Glutamatergic neuron (in vitro differentiated cells): Measurements from ENCODE around the gene ACOT11. TPM values are rescaled to one million over a fixed set of nuclear protein-coding genes. Genes with fewer than 3 reads are reported as not detected.
"Not testable (repeated sequence)": the region's sequence is repeated elsewhere in the genome, so short reads cannot be mapped to it uniquely, and the experiment has no call there.

Source experiments
- DNase-seq: peaks from one replicate; pipeline ENCODE4 v3.0.0; 2022
- H3K27ac Mint-ChIP-seq: one replicate; pipeline ENCODE4 v1.8.0; 2020; ENCODE audit warnings: mild to moderate bottlenecking, mixed read lengths, inconsistent platforms; ENCODE audit not compliant: unreplicated experiment
- H3K27me3 Mint-ChIP-seq: one replicate; pipeline ENCODE4 v1.8.0; 2020; ENCODE audit warnings: mild to moderate bottlenecking, moderate library complexity, mixed read lengths, inconsistent platforms; ENCODE audit not compliant: unreplicated experiment
- H3K36me3 Mint-ChIP-seq: one replicate; pipeline ENCODE4 v1.8.0; 2020; ENCODE audit warnings: mild to moderate bottlenecking, mixed read lengths, inconsistent platforms; ENCODE audit not compliant: unreplicated experiment
- H3K4me1 Mint-ChIP-seq: one replicate; pipeline ENCODE4 v1.8.0; 2020; ENCODE audit warnings: mild to moderate bottlenecking, low read depth, mixed read lengths, inconsistent platforms; ENCODE audit not compliant: unreplicated experiment
- H3K4me3 Mint-ChIP-seq: one replicate; pipeline ENCODE4 v1.8.0; 2020; ENCODE audit warnings: mild to moderate bottlenecking, mixed read lengths, inconsistent platforms; ENCODE audit not compliant: unreplicated experiment
- H3K9me3 Mint-ChIP-seq: one replicate; pipeline ENCODE4 v1.8.0; 2020; ENCODE audit warnings: mild to moderate bottlenecking, moderate library complexity, mixed read lengths, inconsistent platforms; ENCODE audit not compliant: unreplicated experiment
- CTCF ChIP-seq: fragments of 200-600 bp; sonication (generic); IDR thresholded peaks from one replicate; pipeline ENCODE4 v1.5.0; 2021; ENCODE audit not compliant: partially characterized antibody, unreplicated experiment
- total RNA-seq: library from RNA; stranded (reverse); fragmentation: NEBNext Ultra II Directional; extraction: Animal tissue kit (Norgen Biotek cat#: 25700); gene quantifications from one replicate; pipeline ENCODE4 v1.2.1, GENCODE V29; 2021; ENCODE audit not compliant: unreplicated experiment

The ACOT11 gene
- total RNA-seq, 1 donor from 2014 or later = 0.32 TPM

- Mint-ChIP-seq H3K4me3 (no peak overlapping the region), H3K9me3 (peaks cover 9% of the 10 kb centered on the region), H3K27me3 (peaks cover 3% of the 10 kb centered on the region), H3K27ac (no peak overlapping the region), H3K36me3 (no peaks in the 10 kb centered on the region), H3K4me1 (peaks cover 5% of the 10 kb centered on the region)
- DNase-seq = no peak
- no peak for TF ChIP-seq CTCF
Observed at GRCh38 chr1:54519709-54520108, 28.3 kb upstream of the ACOT11 start.

- H3K9me3 Mint-ChIP-seq = peaks cover 9% of the 10 kb centered on the region
- no peak for TF ChIP-seq CTCF
- H3K36me3 Mint-ChIP-seq = no peaks in the 10 kb centered on the region
- peaks cover 5% of the 10 kb centered on the region for H3K4me1 Mint-ChIP-seq
- H3K27ac Mint-ChIP-seq = no peak overlapping the region
- DNase-seq = no peak
- no peak overlapping the region for H3K4me3 Mint-ChIP-seq
- H3K27me3 Mint-ChIP-seq = peaks cover 3% of the 10 kb centered on the region
Observed at GRCh38 chr1:54520631-54521321, 27.3 kb upstream of the ACOT11 start.

- not testable (repeated sequence) for H3K36me3 Mint-ChIP-seq, H3K4me1 Mint-ChIP-seq, H3K27me3 Mint-ChIP-seq, H3K27ac Mint-ChIP-seq, DNase-seq, H3K9me3 Mint-ChIP-seq, H3K4me3 Mint-ChIP-seq
Observed at GRCh38 chr1:54526565-54526964, 21.5 kb upstream of the ACOT11 start.

GRCh38 chr1:54528613-54529012 lies 19.4 kb upstream of the ACOT11 start:
- Mint-ChIP-seq H3K4me1 (no peaks in the 10 kb centered on the region), H3K4me3 (no peak overlapping the region), H3K27me3 (peaks cover 2% of the 10 kb centered on the region), H3K36me3 (peaks cover 4% of the 10 kb centered on the region), H3K27ac (no peak overlapping the region), H3K9me3 (no peaks in the 10 kb centered on the region)
- DNase-seq = no peak
- TF ChIP-seq CTCF = no peak

- peaks cover 2% of the 10 kb centered on the region for H3K27me3 Mint-ChIP-seq
- H3K4me1 Mint-ChIP-seq = no peaks in the 10 kb centered on the region
- H3K4me3 Mint-ChIP-seq = no peak overlapping the region
- no peak for TF ChIP-seq CTCF
- peaks cover 4% of the 10 kb centered on the region for H3K36me3 Mint-ChIP-seq
- no peak overlapping the region for H3K27ac Mint-ChIP-seq
- DNase-seq = no peak
- H3K9me3 Mint-ChIP-seq = no peaks in the 10 kb centered on the region
Observed at GRCh38 chr1:54532033-54532432, 16.0 kb upstream of the ACOT11 start.

GRCh38 chr1:54536656-54537055 lies 11.4 kb upstream of the ACOT11 start:
- DNase-seq, H3K4me3 Mint-ChIP-seq, H3K36me3 Mint-ChIP-seq, H3K27me3 Mint-ChIP-seq, H3K27ac Mint-ChIP-seq, H3K4me1 Mint-ChIP-seq, H3K9me3 Mint-ChIP-seq: not testable (repeated sequence)
